Hippocampal formation (tissue), 2 donors: ENCODE measurements around the gene SNX27.

ENCODE experiments used
- DNase-seq, 2 donors: peaks; one replicate each; lab custom pipeline; 2025; lab: John Stamatoyannopoulos, UW

Gene SNX27

DNA sequence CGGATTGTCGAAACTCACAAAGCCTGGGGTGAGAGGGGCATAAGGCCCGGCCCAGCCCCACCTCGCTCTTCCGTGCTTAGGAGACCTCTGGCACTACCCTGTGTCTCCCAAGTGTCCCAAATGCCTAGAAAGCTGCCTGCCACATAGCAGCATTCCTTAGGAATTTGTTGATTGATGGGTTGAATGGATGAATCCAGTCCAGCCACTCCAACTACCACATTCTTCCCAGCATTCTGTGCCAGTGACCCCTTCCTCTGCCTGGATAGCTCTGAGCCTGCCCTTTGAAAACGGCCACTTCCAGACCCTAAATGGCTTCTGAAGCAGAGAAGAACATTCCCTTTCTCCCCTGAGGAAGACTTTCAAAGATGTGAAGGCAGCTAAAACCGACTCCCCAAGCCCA lies 93.3 kb downstream of the SNX27 start:
- no peak for DNase-seq

GRCh38 chr1:151705753-151706463 lies 94.1 kb downstream of the SNX27 start:
- DNase-seq: no peak

GRCh38 chr1:151706464-151707415 lies 94.9 kb downstream of the SNX27 start:
- no peak for DNase-seq

DNA sequence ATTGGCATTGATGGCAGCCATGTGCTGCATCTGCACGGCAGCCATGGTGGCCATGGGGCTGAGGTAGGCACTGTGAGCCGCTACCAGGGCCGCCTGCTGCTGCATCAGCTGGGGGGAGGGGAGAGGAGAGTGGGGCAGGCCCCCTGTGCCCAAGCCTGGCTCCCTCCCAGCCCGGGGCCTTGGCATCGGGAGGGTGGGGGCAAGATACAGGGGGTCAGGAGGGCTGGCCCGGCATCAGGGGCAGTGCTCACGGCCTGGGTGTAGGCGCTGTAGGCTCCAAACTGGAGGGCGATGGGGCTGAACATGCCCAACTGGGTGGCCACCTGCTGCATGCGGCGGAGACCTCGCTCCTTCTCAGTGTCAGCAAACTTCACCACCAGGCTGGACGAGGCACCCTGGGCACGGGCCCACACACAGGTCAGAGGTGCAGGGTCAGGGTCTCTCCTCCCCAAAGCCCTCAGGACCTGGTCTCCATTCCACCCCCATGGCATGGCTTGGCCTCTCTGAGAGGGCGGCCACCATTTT lies 95.8 kb downstream of the SNX27 start:
- DNase-seq: no peak

- no peak for DNase-seq
Measured at GRCh38 chr1:151708891-151709290, 97.0 kb downstream of the SNX27 start.

- DNase-seq: peak; percentile 39 to 50
Measured at GRCh38 chr1:151710187-151710840, 98.5 kb downstream of the SNX27 start.

GRCh38 chr1:151711044-151711800 lies 99.4 kb downstream of the SNX27 start:
- DNase-seq: no peak

GRCh38 chr1:151711951-151712350 lies 100.1 kb downstream of the SNX27 start:
- no peak for DNase-seq

DNA sequence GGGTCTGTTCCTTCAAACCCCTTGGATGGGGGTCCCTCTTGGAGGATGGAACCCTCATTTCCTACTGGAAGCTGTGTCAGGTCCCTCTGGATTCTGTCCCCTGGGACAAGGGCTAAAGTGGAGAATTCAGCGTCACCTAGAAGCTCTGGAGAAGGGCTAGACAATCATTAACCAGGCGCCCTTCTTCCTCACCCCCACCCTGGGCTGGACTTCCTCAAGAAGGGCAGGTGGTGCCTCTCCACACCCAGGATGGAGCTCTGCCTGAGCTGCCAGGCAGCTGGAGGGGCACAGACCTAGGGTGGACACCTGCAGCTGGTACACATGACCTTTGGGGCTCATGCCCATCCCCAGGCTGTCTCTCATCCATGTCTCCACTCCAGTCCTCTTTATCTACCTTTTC lies 101.2 kb downstream of the SNX27 start:
- no peak for DNase-seq

- DNase-seq: no peak
Measured at GRCh38 chr1:151713874-151714273, 102.0 kb downstream of the SNX27 start.

DNA sequence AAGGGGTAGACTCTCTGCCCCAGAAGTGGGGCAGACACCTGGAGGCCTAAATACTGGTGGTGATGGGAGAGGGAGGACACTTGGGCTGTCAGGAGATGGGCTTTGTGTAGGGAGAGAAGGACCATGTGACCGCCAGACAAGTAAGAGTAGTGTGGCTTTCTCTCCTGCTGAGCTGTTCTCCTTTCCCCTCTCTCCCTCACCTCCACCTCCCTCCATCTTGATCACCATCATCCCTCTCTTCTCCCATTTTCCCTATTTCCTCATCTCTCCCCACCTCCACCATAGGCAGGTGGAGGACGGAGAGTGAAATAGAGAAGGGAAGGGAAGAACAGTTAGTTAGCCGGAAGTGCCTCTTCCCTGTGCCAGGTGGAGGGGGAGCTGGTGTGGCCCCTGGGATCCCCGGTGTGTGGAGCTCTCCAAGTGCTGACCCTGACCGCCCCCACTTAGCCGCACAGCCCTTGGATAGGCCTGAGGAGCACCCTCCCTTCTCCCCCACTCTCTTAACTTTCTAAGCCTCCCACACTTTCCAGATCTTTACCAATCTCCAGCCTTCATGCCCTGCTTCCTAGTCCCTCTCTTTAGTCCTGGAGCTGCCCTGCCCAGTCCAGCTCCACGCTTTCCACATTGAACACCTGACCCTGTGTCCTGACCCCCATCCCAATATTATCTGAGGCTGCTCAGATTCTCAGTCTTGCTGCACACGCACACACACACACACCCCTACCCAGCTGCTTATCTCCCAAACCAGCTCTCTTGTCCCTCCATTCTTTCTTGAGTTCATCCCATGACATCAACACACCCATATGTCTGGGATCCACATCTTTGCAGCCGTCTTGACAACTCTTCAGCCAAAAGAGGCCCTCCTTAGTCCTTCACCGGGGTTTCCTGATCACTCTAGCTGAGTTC lies 103.2 kb downstream of the SNX27 start:
- no peak for DNase-seq

GRCh38 chr1:151715726-151716404 lies 104.0 kb downstream of the SNX27 start:
- DNase-seq: no peak

DNA sequence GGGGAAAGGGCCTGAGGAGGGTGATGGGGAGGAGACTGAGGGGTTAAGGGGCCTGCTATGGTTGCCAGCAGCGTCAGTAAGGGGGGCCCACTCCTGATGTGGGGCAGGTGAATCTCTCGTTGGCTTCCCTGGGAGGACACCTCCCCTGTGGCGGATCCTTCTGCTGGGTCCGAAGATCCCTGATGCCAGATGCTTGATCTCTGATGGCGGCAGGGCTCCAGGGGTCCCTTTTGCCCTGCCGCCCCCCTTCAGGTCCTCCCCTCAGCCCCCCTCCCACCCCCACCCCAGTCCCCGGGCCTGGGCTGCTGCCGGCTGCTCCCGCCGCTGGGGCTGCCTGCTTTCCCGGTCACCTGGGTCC lies 104.5 kb downstream of the SNX27 start:
- no peak for DNase-seq

DNA sequence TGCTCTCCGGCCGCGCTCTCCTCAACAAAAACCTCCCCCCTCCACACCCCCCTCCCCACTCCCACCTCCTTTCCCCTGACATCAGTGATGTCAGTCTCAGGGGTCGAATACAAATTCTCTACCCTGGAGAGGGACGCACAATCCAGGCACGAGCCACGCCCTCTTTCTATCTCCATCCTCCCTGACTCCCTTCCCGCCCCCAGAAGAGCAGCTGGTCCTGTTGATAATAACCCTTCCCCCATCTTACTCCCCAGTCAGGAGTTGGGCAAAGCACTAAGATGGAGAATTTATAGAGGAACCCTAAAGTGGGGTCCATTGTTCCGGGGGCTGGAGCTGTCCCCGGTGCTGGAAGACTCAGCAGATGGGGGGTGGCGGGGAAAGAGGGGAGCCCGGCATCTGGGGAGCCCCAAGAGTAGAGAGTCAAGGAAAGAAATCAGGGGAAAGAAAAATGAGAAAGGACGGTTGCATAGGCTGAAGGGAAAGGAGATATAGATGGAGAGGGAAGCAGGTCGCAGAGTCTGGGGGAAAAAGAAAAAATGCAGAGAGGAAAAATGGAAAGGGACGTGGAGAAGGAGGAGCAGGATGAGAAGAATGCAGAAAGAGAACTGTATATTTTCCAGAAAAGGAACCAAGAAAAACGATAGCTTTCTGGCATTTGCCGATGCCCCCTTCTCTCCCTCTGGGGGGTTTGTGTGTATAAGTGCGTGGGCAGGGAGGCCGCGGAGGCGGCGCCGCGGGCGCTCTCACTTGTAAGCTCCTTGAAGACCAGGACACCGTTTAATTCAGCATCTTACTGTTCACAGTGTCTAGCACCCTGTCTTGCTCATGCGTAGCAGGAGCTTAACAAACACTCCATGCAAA lies 105.2 kb downstream of the SNX27 start, which contains the start of gene CELF3:
Gene CELF3, minus strand, starts transcription at position 33 of the 861 bp plus-strand sequence. CDS start 783 bp downstream, outside the sequence.
- peak; percentile 42 to 77 for DNase-seq

DNA sequence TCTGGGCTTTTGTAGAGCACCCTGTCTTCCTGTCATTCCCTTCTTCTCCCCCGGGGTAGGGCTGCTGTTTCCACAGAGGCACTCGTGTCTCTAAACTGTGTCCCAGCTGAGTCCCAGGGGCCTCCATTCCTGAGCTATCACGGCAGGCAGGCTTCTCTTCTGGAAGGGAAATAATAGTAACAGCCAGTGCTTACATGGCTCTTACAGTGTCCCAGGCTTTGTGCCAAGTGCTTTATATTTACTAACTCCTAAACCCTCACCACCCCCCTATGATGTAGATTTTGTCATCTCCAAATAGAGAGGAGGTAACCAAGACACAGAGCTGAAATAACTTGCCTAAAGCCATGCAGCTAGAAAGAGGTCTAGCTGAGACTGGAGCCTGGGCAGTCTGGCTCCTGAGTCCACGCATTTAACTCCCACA lies 106.2 kb downstream of the SNX27 start:
- no peak for DNase-seq

DNA sequence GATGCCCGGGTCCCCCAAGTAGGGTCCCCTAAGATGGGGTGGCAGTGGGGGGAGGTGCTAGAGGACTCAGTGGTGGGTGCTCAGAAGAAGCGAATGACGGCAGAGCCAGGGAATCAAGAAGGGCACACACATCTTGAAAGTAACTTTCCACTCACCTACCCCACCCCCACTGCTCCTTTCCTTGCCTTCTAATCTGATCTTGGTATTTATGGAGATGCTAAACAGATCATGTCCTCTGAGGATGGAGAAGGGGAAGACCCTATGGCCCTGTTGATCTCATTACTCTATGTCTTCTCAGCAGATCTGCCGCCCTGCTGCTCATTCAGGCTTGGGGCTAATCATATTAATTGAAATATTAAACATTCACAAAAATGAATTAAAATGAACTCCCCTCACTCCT lies 106.8 kb downstream of the SNX27 start:
- DNase-seq: no peak

DNA sequence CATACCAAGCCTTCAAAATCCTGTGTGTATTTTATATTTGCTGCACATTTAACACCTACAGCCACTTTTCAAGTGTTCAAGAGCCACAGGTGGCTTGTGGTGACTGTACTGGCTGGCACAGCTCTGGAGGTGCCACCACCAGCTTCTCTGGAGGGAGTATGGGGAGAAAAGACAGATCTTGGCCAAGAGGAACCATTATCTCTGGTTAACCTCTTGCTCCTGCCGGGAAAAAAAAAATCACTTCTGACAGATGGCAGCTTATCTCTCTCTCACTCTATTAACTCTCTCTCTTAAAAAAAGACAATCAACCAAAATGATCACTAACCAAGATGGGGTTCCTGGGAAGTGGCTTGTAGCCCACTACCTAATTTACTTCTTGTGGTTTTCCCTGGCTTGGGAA lies 108.3 kb downstream of the SNX27 start:
- no peak for DNase-seq

DNA sequence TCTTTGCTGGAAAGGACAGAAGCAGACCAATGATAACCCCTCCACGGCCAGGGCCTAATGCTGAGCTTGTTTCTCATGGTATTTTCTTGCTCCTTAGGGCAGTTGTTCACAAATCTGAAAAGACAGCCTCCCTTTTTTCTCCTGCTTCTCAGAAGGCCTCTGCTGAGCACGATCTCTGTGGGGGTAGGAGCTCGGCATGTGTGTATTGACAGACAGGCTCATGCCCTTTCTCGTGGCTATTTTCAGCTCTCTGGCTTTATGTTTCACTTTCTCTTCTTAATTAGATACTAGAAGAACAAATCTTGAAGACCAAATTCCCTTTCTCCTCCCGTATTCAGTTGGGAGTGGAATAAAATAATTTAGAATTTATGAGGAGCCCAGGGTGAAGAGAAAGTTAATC lies 108.7 kb downstream of the SNX27 start:
- no peak for DNase-seq
